ENCODE data around the gene KLHL7.

DNA sequence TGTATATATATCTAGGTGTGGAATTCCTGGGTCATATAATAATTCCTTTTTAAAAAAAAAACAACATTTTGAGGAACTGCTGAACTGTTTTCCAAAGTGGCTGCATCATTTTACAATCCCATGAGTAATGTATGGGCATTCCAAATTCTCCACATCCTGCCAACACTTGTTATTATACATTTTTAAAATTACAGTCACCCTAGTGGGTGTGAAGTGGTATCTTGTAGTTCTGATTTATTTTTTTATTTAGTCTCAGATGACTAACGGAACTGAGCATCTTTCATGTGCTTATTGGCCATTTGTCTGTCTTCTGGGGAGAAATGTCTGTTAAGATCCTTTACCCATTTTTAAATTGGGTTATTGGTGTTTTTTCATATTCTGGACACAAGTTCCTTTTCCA, 12.0 kb upstream of the KLHL7 start:
- TF ChIP-seq, protein P1, sequence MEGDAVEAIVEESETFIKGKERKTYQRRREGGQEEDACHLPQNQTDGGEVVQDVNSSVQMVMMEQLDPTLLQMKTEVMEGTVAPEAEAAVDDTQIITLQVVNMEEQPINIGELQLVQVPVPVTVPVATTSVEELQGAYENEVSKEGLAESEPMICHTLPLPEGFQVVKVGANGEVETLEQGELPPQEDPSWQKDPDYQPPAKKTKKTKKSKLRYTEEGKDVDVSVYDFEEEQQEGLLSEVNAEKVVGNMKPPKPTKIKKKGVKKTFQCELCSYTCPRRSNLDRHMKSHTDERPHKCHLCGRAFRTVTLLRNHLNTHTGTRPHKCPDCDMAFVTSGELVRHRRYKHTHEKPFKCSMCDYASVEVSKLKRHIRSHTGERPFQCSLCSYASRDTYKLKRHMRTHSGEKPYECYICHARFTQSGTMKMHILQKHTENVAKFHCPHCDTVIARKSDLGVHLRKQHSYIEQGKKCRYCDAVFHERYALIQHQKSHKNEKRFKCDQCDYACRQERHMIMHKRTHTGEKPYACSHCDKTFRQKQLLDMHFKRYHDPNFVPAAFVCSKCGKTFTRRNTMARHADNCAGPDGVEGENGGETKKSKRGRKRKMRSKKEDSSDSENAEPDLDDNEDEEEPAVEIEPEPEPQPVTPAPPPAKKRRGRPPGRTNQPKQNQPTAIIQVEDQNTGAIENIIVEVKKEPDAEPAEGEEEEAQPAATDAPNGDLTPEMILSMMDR (IDR thresholded peaks at IDR 0.05; ENCODE audit: borderline replicate concordance, extremely low read depth, low read length, poor library complexity, severe bottlenecking) = no peak
- no peak for TF ChIP-seq EZH2 (IDR thresholded peaks at IDR 0.05; ENCODE audit: borderline replicate concordance, low read depth, low read length, severe bottlenecking)

All from DND-41 (cell line).